HG02943 (cell line): ENCODE data around the gene PDAP1.
"Not testable (repeated sequence)": the region's sequence is repeated elsewhere in the genome, so short reads cannot be mapped to it uniquely, and the experiment has no call there.

Experiments used
- ATAC-seq: cut with Tn5 transposase; IDR thresholded peaks from one replicate; pipeline ENCODE4 v1.9.1; 2021; ENCODE audit warnings: mild to moderate bottlenecking, low read depth, moderate library complexity; ENCODE audit not compliant: unreplicated experiment

Gene PDAP1

GRCh38 chr7:99357701-99358490, 50.5 kb downstream of the PDAP1 start:
- no peak for ATAC-seq

GRCh38 chr7:99355098-99355497, 53.3 kb downstream of the PDAP1 start:
- ATAC-seq, result no peak

DNA sequence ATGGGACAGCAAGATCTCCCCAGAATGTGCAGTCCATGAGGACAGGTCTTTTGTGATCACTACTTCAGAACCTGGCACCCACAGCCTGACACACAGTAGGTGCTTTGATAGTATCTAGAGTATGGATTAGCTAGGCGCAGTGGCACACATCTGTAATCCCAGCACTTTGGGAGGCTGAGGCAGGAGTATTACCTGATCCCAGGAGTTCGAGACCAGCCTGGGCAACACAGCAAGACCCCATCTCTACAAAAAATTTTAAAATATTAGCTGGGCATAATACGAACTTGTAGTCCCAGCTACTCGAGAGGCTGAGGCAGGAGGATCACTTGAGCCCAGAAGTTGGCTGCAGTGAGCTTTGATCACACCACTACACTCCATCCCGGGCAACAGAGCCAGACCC, 56.1 kb downstream of the PDAP1 start:
- no peak for ATAC-seq

DNA sequence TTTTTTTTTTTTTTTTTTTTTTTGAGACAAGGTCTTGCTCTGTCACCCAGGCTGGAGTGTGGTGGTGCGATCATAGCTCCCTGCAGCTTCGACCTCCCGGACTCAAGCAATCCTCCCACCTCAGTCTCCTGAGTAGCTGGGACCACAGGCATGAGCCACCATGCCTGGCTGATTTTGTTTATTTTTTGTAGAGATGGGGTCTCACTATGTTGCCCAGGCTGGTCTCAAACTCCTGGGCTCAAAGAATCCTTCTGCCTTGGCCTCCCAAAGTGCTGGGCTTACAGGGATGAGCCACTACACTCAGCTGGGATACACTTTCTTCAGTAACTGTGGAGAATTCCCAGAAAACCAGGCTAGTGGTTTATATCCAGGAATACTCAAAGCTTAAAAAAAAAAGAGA, 57.8 kb downstream of the PDAP1 start:
- ATAC-seq, result not testable (repeated sequence)
